K562 (cell line): Measurements from ENCODE around the gene DOCK8. TPM values are rescaled to one million over a fixed set of nuclear protein-coding genes. Genes with fewer than 3 reads are reported as not detected.

Experiments used
- ATAC-seq: fragments of 200-7000 bp; cut with Tn5 transposase; 3 replicates; pipeline ENCODE4 v1.9.1; 2020; ENCODE audit warnings: moderate library complexity
- BruUV-seq: library from RNA; stranded (reverse); fragments of 400-500 nt; replicated peaks from 2 replicates; lab custom pipeline; 2021; lab: Mats Ljungman, UMichigan
- CTCF ChIA-PET: fragments of 300-600 bp; formaldehyde crosslinking; extraction: SDS; loops from one replicate; lab custom pipeline; 2021; ENCODE audit warnings: low intra/inter-chr PET ratio; lab: Yijun Ruan, JAX
- POLR2A ChIA-PET: fragments of 300-600, 350-650 bp; sonication (Branson Sonifier 250); formaldehyde crosslinking; extraction: SDS; loops from one replicate; lab custom pipeline; 2021; ENCODE audit warnings: antibody characterized with exemption, inconsistent platforms; lab: Yijun Ruan, JAX
- DNase-seq, 4 experiments: peaks; one replicate each; pipeline versions ENCODE4 v3.0.0 to v3.0.0-alpha.2; 2011 to 2018; ENCODE audit warnings: low spot score in 3 of 4, mixed read lengths in 3 of 4; ENCODE audit errors: extremely low read depth in 1 of 4
- FAIRE-seq: peaks from 2 replicates; lab custom pipeline; 2011; peaks lifted over from hg19 to GRCh38; lab: Jason Lieb, UNC
- H2AFZ ChIP-seq: 2 replicates; pipeline ENCODE4 v1.6.0; 2011; ENCODE audit warnings: low read depth, low read length, control low read depth, inconsistent platforms
- H3K27ac ChIP-seq: fragments of 200-600 bp; 3 replicates; pipeline ENCODE4 v1.8.0; 2011; ENCODE audit warnings: low read depth, mild to moderate bottlenecking, control low read depth, inconsistent platforms, low read length, moderate library complexity, mixed read lengths; ENCODE audit errors: extremely low read depth
- H3K27me3 ChIP-seq, 2 experiments: fragments of 300-600 bp in 1 of 2; 2 replicates in 1 of 2; 3 replicates in 1 of 2; pipeline versions ENCODE4 v1.6.0 to v1.8.0; 2011; ENCODE audit warnings: inconsistent platforms in 2 of 2, low read length in 2 of 2, mild to moderate bottlenecking in 1 of 2, mixed read lengths in 1 of 2, moderate library complexity in 1 of 2; ENCODE audit not compliant: control insufficient read depth in 2 of 2, insufficient read depth in 2 of 2
- H3K36me3 ChIP-seq: fragments of 300-600 bp; 3 replicates; pipeline ENCODE4 v1.8.0; 2011; ENCODE audit warnings: mild to moderate bottlenecking, low read length, inconsistent platforms; ENCODE audit not compliant: control insufficient read depth, insufficient read depth
- H3K4me1 ChIP-seq, 2 experiments: fragments of 200-600 bp in 1 of 2; replicated peaks in 1 of 2; 2 replicates in 1 of 2; 3 replicates in 1 of 2; pipeline versions ENCODE4 v1.5.1 to v1.8.0; 2011; ENCODE audit warnings: inconsistent platforms in 2 of 2, low read length in 2 of 2, mild to moderate bottlenecking in 1 of 2, mixed read lengths in 1 of 2, moderate library complexity in 1 of 2; ENCODE audit not compliant: control insufficient read depth in 2 of 2, insufficient read depth in 2 of 2
- H3K4me2 ChIP-seq: 2 replicates; pipeline ENCODE4 v1.6.1; 2011; ENCODE audit warnings: low read length, control low read depth, inconsistent platforms, mixed read lengths; ENCODE audit not compliant: insufficient read depth
- H3K4me3 ChIP-seq: fragments of 200-600 bp; sonication (generic), shearing (Covaris generic); 2 replicates; pipeline ENCODE4 v1.5.1; 2016; ENCODE audit warnings: control low read depth, inconsistent platforms
- H3K79me2 ChIP-seq: fragments of 200-600 bp; 3 replicates; pipeline ENCODE4 v1.8.0; 2011; ENCODE audit warnings: low read length, inconsistent platforms; ENCODE audit not compliant: control insufficient read depth, insufficient read depth
- H3K9ac ChIP-seq, 2 experiments: 2 replicates each; pipeline versions ENCODE4 v1.6.0 to v1.6.1; 2011; ENCODE audit warnings: low read depth in 2 of 2, low read length in 2 of 2, control low read depth in 1 of 2, inconsistent platforms in 1 of 2, mild to moderate bottlenecking in 1 of 2, mixed read lengths in 1 of 2; ENCODE audit not compliant: insufficient read depth in 1 of 2
- H3K9me1 ChIP-seq: one replicate; pipeline ENCODE4 v1.6.0; 2011; ENCODE audit warnings: inconsistent platforms, mild to moderate bottlenecking, low read length, moderate library complexity; ENCODE audit not compliant: control insufficient read depth, insufficient read depth
- H3K9me3 ChIP-seq: replicated peaks from 2 replicates; pipeline ENCODE4 v1.5.1; 2011; ENCODE audit warnings: low read depth, low read length, inconsistent platforms; ENCODE audit not compliant: control insufficient read depth, insufficient read depth
- H4K20me1 ChIP-seq: replicated peaks from 2 replicates; pipeline ENCODE4 v1.6.1; 2011; ENCODE audit warnings: low read length, inconsistent platforms, mixed read lengths; ENCODE audit not compliant: control insufficient read depth, insufficient read depth
- ARHGAP35 ChIP-seq: fragments of 450-650 bp; IDR thresholded peaks from 2 replicates; pipeline ENCODE4 v1.6.1; 2018; ENCODE audit not compliant: partially characterized antibody
- E4F1 ChIP-seq: fragments of 250-450 bp; sonication (Bioruptor Pico); IDR thresholded peaks from 2 replicates; pipeline ENCODE4 v1.5.0; 2021; ENCODE audit warnings: mild to moderate bottlenecking, borderline replicate concordance
- FOXO4 ChIP-seq: fragments of 450-650 bp; formaldehyde crosslinking; IDR thresholded peaks from 2 replicates; pipeline ENCODE4 v1.4.0; 2020; ENCODE audit warnings: mild to moderate bottlenecking, moderate library complexity
- HIVEP1 ChIP-seq: fragments of 250-450 bp; sonication (Bioruptor Pico); IDR thresholded peaks from 2 replicates; pipeline ENCODE4 v1.4.0; 2020; ENCODE audit warnings: mild to moderate bottlenecking
- HMBOX1 ChIP-seq: sonication (generic); IDR thresholded peaks from 2 replicates; pipeline ENCODE4 v1.6.1; 2016
- KLF16 ChIP-seq: IDR thresholded peaks from 2 replicates; pipeline ENCODE4 v1.6.1; 2016; ENCODE audit warnings: antibody characterized with exemption
- MLX ChIP-seq, 2 experiments: fragments of 450-650 bp in 1 of 2; sonication (generic) in 1 of 2; formaldehyde crosslinking; conservative IDR thresholded peaks; 2 replicates each; pipeline versions ENCODE4 v1.4.0 to v1.8.1; 2020 to 2022; ENCODE audit warnings: mild to moderate bottlenecking in 1 of 2, missing genetic modification reagents in 1 of 2
- NR0B1 ChIP-seq: fragments of 450-650 bp; IDR thresholded peaks from one replicate; pipeline ENCODE4 v1.6.1; 2018; ENCODE audit warnings: mild to moderate bottlenecking, moderate library complexity; ENCODE audit not compliant: partially characterized antibody
- POLR2AphosphoS5 ChIP-seq: IDR thresholded peaks from 2 replicates; pipeline ENCODE4 v1.6.1; 2011; ENCODE audit warnings: mild to moderate bottlenecking, low read depth, low read length, moderate library complexity; ENCODE audit not compliant: control insufficient read depth, insufficient read depth
- POLR3A ChIP-seq: IDR thresholded peaks from 2 replicates; pipeline ENCODE4 v1.6.1; 2011; ENCODE audit warnings: borderline replicate concordance, mild to moderate bottlenecking, moderate library complexity; ENCODE audit not compliant: insufficient read length, insufficient read depth; ENCODE audit errors: extremely low read depth
- XRCC4 ChIP-seq: IDR thresholded peaks from one replicate; pipeline ENCODE4 v1.6.1; 2011; ENCODE audit not compliant: insufficient read depth, insufficient read length; ENCODE audit errors: extremely low read depth
- ZNF184 ChIP-seq: sonication (generic); formaldehyde crosslinking; IDR thresholded peaks from 2 replicates; pipeline ENCODE4 v1.5.0; 2020; ENCODE audit warnings: missing genetic modification reagents
- WGBS: fragments of 100-300 bp; shearing (Covaris generic); methylation state at CpG from one replicate; pipeline ENCODE4 v1.1.6; 2016; ENCODE audit warnings: low coverage, mixed read lengths; ENCODE audit not compliant: insufficient coverage; ENCODE audit errors: missing lambda C conversion rate; 5-methylcytosine and 5-hydroxymethylcytosine counted together
- in situ Hi-C: fragments of 300-500 bp; cut with MboI; formaldehyde crosslinking; loops from 4 replicates; pipeline ENCODE4 v1.15.0; 2018; ENCODE audit warnings: inconsistent platforms, mixed read lengths
- intact Hi-C: fragments of 100-400 bp; cut with micrococcal nuclease; formaldehyde crosslinking; loops from 2 replicates; pipeline ENCODE4 v1.14.2; 2022
- polyA plus RNA-seq, 8 experiments: library from polyadenylated mRNA; depleted of rRNA in 4 of 8; stranded (reverse) in 5 of 8; unstranded in 3 of 8; fragments of >200 nt; fragmentation: Nextera tagmentation in 2 of 8; fragmentation: Illumina TruSeq in 1 of 8; extraction: Ambion mirVana in 2 of 8; extraction: Trizol in 1 of 8; gene quantifications; 2 replicates each; pipeline versions ENCODE4 v1.2.1 to v1.2.3, GENCODE V29; 2011 to 2014; ENCODE audit warnings: inconsistent platforms in 1 of 8, missing spikeins in 1 of 8
- total RNA-seq, 7 experiments: library from RNA; depleted of rRNA in 6 of 7; stranded (reverse); fragments of >200 nt in 6 of 7; fragmentation: Illumina TruSeq in 2 of 7; extraction: Trizol in 2 of 7; gene quantifications; 2 replicates each; pipeline versions ENCODE4 v1.2.1 to v1.2.3, GENCODE V29; 2011 to 2021; ENCODE audit warnings: low replicate concordance in 1 of 7

DOCK8 gene
- total and polyA plus RNA-seq, 9 of the 15 experiments (the other 6 are each of a cell fraction or from before 2014, with no cell fraction given) = 14.4 to 53.8 (median 25.1) TPM

GRCh38 chr9:326667-327066, 112.0 kb downstream of the DOCK8 start (continued):
- TF ChIP-seq HMBOX1 = no peak

- FAIRE-seq (no peak), DNase-seq (no peak), ATAC-seq (no peak)
- ChIA-PET POLR2A (no interaction called here), CTCF (no interaction called here)
- Histone ChIP-seq H3K4me2 (no peak overlapping the region), H3K79me2 (no peaks in the 10 kb centered on the region), H3K27ac (no peak overlapping the region), H3K4me3 (no peak overlapping the region), H3K9ac (no peak overlapping the region), H3K4me1 (no peaks in the 10 kb centered on the region), H3K36me3 (peaks cover 46% of the 10 kb centered on the region), H3K27me3 (no peaks in the 10 kb centered on the region), H2AFZ (no peak overlapping the region), H4K20me1 (no peaks in the 10 kb centered on the region), H3K9me1 (no peaks in the 10 kb centered on the region), H3K9me3 (no peaks in the 10 kb centered on the region)
- intact Hi-C loops = loop anchor here (5.0 kb wide), 1 partner anchor 374 kb away; no protein-coding TSS in a partner anchor
- 61% methylated on average over 3 of the region's 3 CpGs for WGBS
- no TSS peak for BruUV-seq
- in situ Hi-C loops = no loop called here
- TF ChIP-seq FOXO4 (no peak), XRCC4 (no peak), E4F1 (CRISPR knock-in tag) (no peak), NR0B1 (no peak), ARHGAP35 (no peak), POLR2AphosphoS5 (no peak), HIVEP1 (CRISPR knock-in tag) (no peak), KLF16 (no peak), POLR3A (no peak), MLX (CRISPR knock-in tag; conservative IDR thresholded peaks at IDR 0.05) (no peak), ZNF184 (CRISPR knock-in tag) (no peak)
Observed at GRCh38 chr9:328453-328852, 113.8 kb downstream of the DOCK8 start.
